Subcutaneous adipose tissue (tissue), 4 donors: ENCODE measurements around the gene HIC2. TPM values are rescaled to one million over a fixed set of nuclear protein-coding genes. Genes with fewer than 3 reads are reported as not detected.
"Not testable (repeated sequence)": the region's sequence is repeated elsewhere in the genome, so short reads cannot be mapped to it uniquely, and the experiment has no call there.

Experiments used
- total RNA-seq, 4 donors: library from RNA; depleted of rRNA; stranded (reverse); fragments of >200 nt; gene quantifications; one replicate each; pipeline ENCODE4 v1.1.0, GENCODE V29; 2016
- TF ChIP-seq, protein P1 (sequence below): fragments of 450-650 bp; IDR thresholded peaks from one replicate; pipeline ENCODE4 v1.5.1; 2016; ENCODE audit warnings: low read depth, mild to moderate bottlenecking, control low read depth, antibody characterized with exemption, moderate library complexity

The HIC2 gene
- total RNA-seq, result 1 to 10 TPM; 2.6 to 7.5 (median 2.9) TPM

DNA sequence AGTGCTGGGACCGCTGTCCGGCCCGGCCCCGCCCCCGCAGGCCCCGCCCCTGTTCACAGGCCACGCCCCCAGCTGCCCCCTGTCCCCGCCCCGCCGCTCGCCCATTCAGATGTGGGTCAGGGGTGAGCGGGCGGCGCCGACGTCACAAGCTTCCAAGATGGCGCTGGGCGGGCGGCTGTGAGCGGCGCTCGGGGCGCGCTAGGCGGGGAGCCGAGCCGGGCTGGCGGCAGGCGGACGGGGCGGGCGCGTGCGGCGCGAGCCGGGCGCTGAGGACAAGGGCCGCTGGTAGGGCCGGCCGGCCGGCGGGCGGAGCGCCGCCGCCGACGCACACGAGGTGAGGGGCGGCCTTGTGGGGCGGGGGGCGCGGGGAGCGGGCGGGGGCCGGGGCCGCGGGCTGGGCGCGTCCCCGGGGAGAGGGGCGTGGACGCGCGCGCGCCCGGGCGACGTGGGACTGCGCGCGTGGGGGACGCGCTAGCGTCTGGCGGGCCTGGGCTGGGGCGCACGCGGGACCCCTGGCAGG is at the start of gene HIC2:
Gene HIC2, plus strand, starts transcription at position 145 of the 520 bp plus-strand sequence. CDS start 25,461 bp downstream, outside the sequence.
- TF ChIP-seq, protein P1, sequence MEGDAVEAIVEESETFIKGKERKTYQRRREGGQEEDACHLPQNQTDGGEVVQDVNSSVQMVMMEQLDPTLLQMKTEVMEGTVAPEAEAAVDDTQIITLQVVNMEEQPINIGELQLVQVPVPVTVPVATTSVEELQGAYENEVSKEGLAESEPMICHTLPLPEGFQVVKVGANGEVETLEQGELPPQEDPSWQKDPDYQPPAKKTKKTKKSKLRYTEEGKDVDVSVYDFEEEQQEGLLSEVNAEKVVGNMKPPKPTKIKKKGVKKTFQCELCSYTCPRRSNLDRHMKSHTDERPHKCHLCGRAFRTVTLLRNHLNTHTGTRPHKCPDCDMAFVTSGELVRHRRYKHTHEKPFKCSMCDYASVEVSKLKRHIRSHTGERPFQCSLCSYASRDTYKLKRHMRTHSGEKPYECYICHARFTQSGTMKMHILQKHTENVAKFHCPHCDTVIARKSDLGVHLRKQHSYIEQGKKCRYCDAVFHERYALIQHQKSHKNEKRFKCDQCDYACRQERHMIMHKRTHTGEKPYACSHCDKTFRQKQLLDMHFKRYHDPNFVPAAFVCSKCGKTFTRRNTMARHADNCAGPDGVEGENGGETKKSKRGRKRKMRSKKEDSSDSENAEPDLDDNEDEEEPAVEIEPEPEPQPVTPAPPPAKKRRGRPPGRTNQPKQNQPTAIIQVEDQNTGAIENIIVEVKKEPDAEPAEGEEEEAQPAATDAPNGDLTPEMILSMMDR, result not testable (repeated sequence)

- TF ChIP-seq, protein P1, result not testable (repeated sequence)
These were observed 33.3 kb upstream of the HIC2 start, which contains the start of gene RIMBP3B for GRCh38 chr22:21383701-21384467. Gene RIMBP3B (plus strand): TSS chr22:21383751. CDS start chr22:21383859, 108 bp downstream.

GRCh38 chr22:21443057-21443734 is 26.0 kb downstream of the HIC2 start:
- TF ChIP-seq, protein P1, result no peak

GRCh38 chr22:21443735-21444421 is 26.7 kb downstream of the HIC2 start:
- TF ChIP-seq, protein P1, result no peak

DNA sequence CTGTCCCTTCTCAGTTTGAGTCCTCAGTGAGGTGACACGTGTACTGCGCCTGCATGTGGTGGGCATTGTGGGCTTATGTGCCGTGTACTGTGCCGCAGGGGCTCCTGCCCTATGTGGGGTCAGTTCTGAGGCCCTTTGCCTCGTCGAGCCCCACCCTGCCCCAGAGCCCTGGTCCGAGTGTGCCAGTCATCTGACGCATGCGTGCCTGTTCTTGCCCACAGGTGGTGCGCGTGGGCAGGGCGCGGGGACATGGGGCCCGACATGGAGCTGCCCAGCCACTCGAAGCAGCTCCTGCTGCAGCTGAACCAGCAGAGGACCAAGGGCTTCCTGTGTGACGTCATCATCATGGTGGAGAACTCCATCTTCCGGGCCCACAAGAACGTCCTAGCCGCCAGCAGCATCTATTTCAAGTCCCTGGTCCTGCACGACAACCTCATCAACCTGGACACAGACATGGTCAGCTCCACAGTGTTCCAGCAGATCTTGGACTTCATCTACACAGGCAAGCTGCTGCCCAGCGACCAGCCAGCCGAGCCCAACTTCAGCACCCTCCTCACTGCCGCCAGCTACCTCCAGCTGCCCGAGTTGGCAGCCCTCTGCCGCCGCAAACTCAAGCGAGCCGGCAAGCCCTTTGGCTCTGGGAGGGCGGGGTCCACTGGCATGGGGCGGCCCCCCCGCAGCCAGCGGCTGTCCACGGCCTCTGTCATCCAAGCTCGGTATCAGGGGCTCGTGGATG is 27.7 kb downstream of the HIC2 start:
- TF ChIP-seq, protein P1, result no peak

- TF ChIP-seq, protein P1, result no peak
These were observed 28.4 kb downstream of the HIC2 start for GRCh38 chr22:21445437-21446127.
